Muscle layer of duodenum (tissue), 2 donors: ENCODE measurements around the gene TNFRSF17.
"Not testable (repeated sequence)": the region's sequence is repeated elsewhere in the genome, so short reads cannot be mapped to it uniquely, and the experiment has no call there.

Experiments
- H3K27ac ChIP-seq: one replicate; pipeline ENCODE4 v1.7.0; 2013; ENCODE audit warnings: mild to moderate bottlenecking, low read length
- H3K27me3 ChIP-seq: one replicate; pipeline ENCODE4 v1.7.0; 2013; ENCODE audit warnings: low read depth, mild to moderate bottlenecking, control low read depth, low read length
- H3K36me3 ChIP-seq, 2 donors: one replicate each; pipeline ENCODE4 v1.7.0; 2013; ENCODE audit warnings: low read length in 2 of 2, control low read depth in 1 of 2, mild to moderate bottlenecking in 1 of 2; ENCODE audit not compliant: insufficient read depth in 2 of 2, control insufficient read depth in 1 of 2
- H3K4me1 ChIP-seq, 2 donors: one replicate each; pipeline ENCODE4 v1.7.0; 2013; ENCODE audit warnings: low read length in 2 of 2, mild to moderate bottlenecking in 2 of 2, control low read depth in 1 of 2, moderate library complexity in 1 of 2; ENCODE audit not compliant: insufficient read depth in 2 of 2, control insufficient read depth in 1 of 2
- H3K4me3 ChIP-seq, 2 donors: one replicate each; pipeline ENCODE4 v1.7.0; 2013; ENCODE audit warnings: low read length in 2 of 2, low read depth in 1 of 2, mild to moderate bottlenecking in 1 of 2
- H3K9me3 ChIP-seq, 2 donors: one replicate each; pipeline ENCODE4 v1.7.0; 2013; ENCODE audit warnings: low read length in 2 of 2, control low read depth in 1 of 2, mild to moderate bottlenecking in 1 of 2; ENCODE audit not compliant: control insufficient read depth in 1 of 2
- donor health status: healthy.

Gene TNFRSF17

GRCh38 chr16:11955713-11956123 is 9.3 kb upstream of the TNFRSF17 start:
- no peak overlapping the region for H3K27ac ChIP-seq
- H3K4me3 ChIP-seq: no peak overlapping the region
- no peaks in the 10 kb centered on the region for H3K27me3 ChIP-seq
- H3K9me3 ChIP-seq: no peaks in the 10 kb centered on the region
- H3K4me1 ChIP-seq: no peaks in the 10 kb centered on the region
- H3K36me3 ChIP-seq: no peaks in the 10 kb centered on the region

DNA sequence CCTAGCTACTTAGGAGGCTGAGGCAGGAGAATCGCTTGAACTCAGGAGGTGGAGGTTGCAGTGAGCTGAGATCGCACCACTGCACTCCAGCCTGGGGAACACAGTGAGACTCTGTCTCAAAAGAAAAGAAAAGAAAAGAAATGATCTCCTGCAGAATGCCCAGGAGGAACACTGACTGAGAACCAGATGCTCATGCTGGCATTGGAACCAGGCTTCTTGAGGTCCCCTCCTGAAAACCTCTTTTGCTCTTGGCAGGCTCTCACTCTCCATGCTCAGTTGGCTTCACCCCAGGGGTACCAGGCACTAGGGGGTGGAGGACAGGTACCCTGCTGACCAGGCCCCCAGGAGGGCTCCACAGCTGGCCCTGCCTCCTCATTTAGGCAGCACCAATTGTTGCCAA is 8.5 kb upstream of the TNFRSF17 start:
- no peak overlapping the region for H3K27ac ChIP-seq
- no peak overlapping the region for H3K4me3 ChIP-seq
- H3K4me1 ChIP-seq: no peaks in the 10 kb centered on the region
- no peaks in the 10 kb centered on the region for H3K9me3 ChIP-seq
- no peaks in the 10 kb centered on the region for H3K27me3 ChIP-seq
- no peaks in the 10 kb centered on the region for H3K36me3 ChIP-seq

DNA sequence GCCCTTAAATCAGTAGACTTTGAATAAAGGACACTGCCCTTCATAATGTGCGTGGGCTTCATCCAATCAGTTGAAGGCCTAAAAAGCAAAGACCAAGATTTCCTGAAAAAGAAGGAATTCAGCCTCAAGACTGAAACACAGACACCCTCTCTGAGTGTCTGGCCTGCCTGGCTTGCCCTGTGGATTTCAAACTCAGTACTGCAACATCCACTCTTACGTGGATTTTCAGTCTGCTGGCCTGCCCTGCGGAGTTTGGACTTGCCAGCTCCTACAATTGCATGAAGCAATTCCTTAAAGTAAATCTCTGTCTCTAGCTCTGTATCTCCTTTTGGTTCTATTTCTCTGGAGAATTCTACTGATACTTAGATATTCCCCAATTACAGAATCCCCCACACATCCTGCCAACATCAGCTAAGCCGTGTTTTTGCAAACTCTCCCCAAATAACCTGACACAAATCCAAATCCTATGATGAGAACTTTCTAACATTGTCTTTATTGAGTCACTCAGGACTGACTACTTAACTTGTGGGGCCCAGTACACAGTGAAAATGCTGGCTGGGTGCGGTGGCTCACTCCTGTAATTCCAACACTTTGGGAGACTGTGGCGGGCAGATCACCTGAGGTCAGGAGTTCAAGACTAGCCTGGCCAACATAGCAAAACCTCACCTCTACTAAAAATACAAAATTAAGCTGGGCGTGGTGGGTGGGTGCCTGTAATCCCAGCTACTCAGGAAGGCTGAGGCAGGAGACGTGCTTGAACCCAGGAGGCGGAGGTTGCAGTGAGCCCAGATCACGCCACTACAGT is 7.2 kb upstream of the TNFRSF17 start:
- H3K9me3 ChIP-seq: no peaks in the 10 kb centered on the region
- H3K27ac ChIP-seq: no peak overlapping the region
- H3K4me1 ChIP-seq: no peaks in the 10 kb centered on the region

GRCh38 chr16:11962457-11962856 is 2.6 kb upstream of the TNFRSF17 start:
- not testable (repeated sequence) for H3K4me3 ChIP-seq, H3K27ac ChIP-seq, H3K27me3 ChIP-seq, H3K9me3 ChIP-seq, H3K36me3 ChIP-seq, H3K4me1 ChIP-seq

More for the DNA sequence above, 7.2 kb upstream of the TNFRSF17 start:
- Histone ChIP-seq H3K4me3 (no peak overlapping the region), H3K36me3 (no peaks in the 10 kb centered on the region), H3K27me3 (no peaks in the 10 kb centered on the region)

GRCh38 chr16:11962978-11963377 is 2.0 kb upstream of the TNFRSF17 start:
- not testable (repeated sequence) for H3K27me3 ChIP-seq, H3K4me3 ChIP-seq, H3K4me1 ChIP-seq

GRCh38 chr16:11963706-11964105 is 1.3 kb upstream of the TNFRSF17 start:
- H3K27me3 ChIP-seq: no peaks in the 10 kb centered on the region
- H3K27ac ChIP-seq: no peak overlapping the region

More at GRCh38 chr16:11962978-11963377, 2.0 kb upstream of the TNFRSF17 start:
- not testable (repeated sequence) for H3K9me3 ChIP-seq, H3K36me3 ChIP-seq, H3K27ac ChIP-seq

DNA sequence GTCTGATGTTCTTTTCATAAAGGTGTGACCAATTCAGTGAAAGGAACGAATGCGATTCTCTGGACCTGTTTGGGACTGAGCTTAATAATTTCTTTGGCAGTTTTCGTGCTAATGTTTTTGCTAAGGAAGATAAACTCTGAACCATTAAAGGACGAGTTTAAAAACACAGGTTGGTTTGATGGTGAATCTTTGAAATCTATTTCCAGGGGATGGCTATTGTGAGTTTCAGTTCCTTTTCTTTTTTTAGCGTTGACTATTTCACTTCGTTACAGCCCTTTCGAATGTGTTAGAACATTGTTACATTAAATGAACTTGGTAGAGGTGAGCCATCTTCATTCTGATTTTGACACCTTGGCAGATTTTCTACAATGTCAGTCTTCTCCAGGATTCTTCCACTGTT is 1.2 kb downstream of the TNFRSF17 start:
- Histone ChIP-seq H3K27ac (no peak overlapping the region), H3K4me3 (no peak overlapping the region), H3K9me3 (no peaks in the 10 kb centered on the region), H3K4me1 (no peaks in the 10 kb centered on the region), H3K36me3 (no peaks in the 10 kb centered on the region), H3K27me3 (no peaks in the 10 kb centered on the region)

More at GRCh38 chr16:11963706-11964105, 1.3 kb upstream of the TNFRSF17 start:
- Histone ChIP-seq H3K4me1 (no peaks in the 10 kb centered on the region), H3K4me3 (no peak overlapping the region), H3K36me3 (no peaks in the 10 kb centered on the region), H3K9me3 (no peaks in the 10 kb centered on the region)

- H3K9me3 ChIP-seq: no peaks in the 10 kb centered on the region
- H3K4me3 ChIP-seq: no peak overlapping the region
- no peak overlapping the region for H3K27ac ChIP-seq
- no peaks in the 10 kb centered on the region for H3K4me1 ChIP-seq
- H3K27me3 ChIP-seq: no peaks in the 10 kb centered on the region
- H3K36me3 ChIP-seq: no peaks in the 10 kb centered on the region
Measured at GRCh38 chr16:11967195-11967911, 2.3 kb downstream of the TNFRSF17 start.

DNA sequence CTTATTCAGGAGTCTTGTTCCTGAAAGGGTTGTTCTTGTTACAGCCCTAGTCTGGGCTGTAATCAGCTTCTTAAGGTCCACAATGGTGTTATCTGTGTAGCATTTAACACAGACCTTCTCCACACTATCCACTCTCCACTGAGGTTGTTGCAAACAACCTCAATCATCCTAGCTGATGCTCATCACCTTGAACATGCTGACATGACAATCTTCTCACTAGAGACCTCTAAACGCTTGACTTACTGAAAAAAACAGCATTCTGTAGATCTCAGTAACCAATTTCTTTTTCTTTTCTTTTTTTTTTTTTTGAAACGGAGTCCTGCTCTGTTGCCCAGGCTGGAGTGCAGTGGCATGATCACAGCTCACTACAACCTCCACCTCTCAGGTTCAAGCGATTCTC is 3.6 kb downstream of the TNFRSF17 start:
- no peaks in the 10 kb centered on the region for H3K9me3 ChIP-seq
- no peaks in the 10 kb centered on the region for H3K27me3 ChIP-seq
- H3K27ac ChIP-seq: no peak overlapping the region
- H3K4me3 ChIP-seq: no peak overlapping the region
- no peaks in the 10 kb centered on the region for H3K36me3 ChIP-seq
- no peaks in the 10 kb centered on the region for H3K4me1 ChIP-seq

GRCh38 chr16:11970292-11970691 is 5.3 kb downstream of the TNFRSF17 start:
- H3K4me1 ChIP-seq, H3K27me3 ChIP-seq, H3K4me3 ChIP-seq, H3K27ac ChIP-seq, H3K9me3 ChIP-seq, H3K36me3 ChIP-seq: not testable (repeated sequence)

- Histone ChIP-seq H3K36me3 (no peaks in the 10 kb centered on the region), H3K4me3 (no peak overlapping the region), H3K27me3 (no peaks in the 10 kb centered on the region), H3K27ac (no peak overlapping the region), H3K9me3 (no peaks in the 10 kb centered on the region), H3K4me1 (peaks cover 0 to 10% of the 10 kb centered on the region in 2 donors)
Measured at GRCh38 chr16:11972128-11972527, 7.1 kb downstream of the TNFRSF17 start.
